ENCODE measurements around the gene USP40. TPM values are rescaled to one million over a fixed set of nuclear protein-coding genes. Genes with fewer than 3 reads are reported as not detected.
A peak's percentile ranks its signal among the peaks of the same experiment; 100 is the strongest.

The USP40 gene
- total and polyA plus RNA-seq, 4 donors, result 29.4 to 40.2 (median 32.2) TPM

DNA sequence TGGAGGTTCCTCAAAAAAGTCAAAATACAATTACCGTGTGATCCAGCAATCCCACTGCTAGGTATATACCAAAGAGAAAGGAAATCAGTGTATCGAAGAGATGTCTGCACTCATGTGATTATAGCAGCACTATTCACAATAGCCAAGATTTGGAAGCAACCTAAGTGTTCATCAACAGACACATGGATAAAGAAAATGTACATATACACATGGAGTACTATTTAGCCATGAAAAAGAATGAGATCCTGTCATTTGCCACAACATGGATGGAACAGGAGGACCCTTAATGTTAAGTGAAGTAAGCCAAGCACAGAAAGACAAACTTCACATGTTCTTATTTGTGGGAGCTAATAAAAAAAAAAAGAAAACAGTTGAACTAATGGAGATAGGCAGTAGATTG, 133.6 kb downstream of the USP40 start:
- Histone ChIP-seq H3K9me3 (ENCODE audit: control insufficient read depth, insufficient read depth, low read length) (no peaks in the 10 kb centered on the region), H3K27me3 (ENCODE audit: control insufficient read depth, insufficient read depth, low read length) (no peaks in the 10 kb centered on the region), H3K36me3 (ENCODE audit: control insufficient read depth, insufficient read depth, low read length) (peaks cover 32% of the 10 kb centered on the region), H3K4me1 (ENCODE audit: control insufficient read depth, insufficient read depth, low read length) (peaks cover 9% of the 10 kb centered on the region), H3K27ac (ENCODE audit: low read depth, low read length) (no peak overlapping the region), H3K4me3 (ENCODE audit: low read depth, low read length) (no peak overlapping the region)
- no CpG with 5 or more reads among the region's 2 CpGs for WGBS (ENCODE audit: insufficient coverage)
- DNase-seq (ENCODE audit: low read depth in 4 of 6, low spot score in 6 of 6), result no peak

DNA sequence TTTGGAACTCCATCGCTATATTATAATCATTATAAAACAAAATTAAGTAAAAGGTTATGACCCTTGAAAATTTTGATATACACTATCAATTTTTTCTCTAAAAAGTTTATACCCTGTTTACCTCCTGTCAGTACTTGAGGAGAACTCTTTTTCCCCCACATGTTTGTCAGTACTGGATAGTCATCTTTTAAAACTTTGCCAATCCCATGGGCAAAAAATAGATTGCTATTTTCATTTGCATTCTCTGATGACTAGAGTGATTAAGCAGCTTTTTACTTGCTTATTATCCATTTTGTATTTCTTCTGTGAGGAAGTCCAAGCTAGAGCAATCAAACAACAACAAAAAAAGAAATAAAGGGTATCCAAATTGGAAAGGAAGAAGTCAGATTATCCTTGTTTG, 135.9 kb downstream of the USP40 start:
- Histone ChIP-seq H3K27me3 (ENCODE audit: control insufficient read depth, insufficient read depth, low read length) (no peaks in the 10 kb centered on the region), H3K27ac (ENCODE audit: low read depth, low read length) (no peak overlapping the region), H3K9me3 (ENCODE audit: control insufficient read depth, insufficient read depth, low read length) (no peaks in the 10 kb centered on the region), H3K4me3 (ENCODE audit: low read depth, low read length) (no peak overlapping the region), H3K4me1 (ENCODE audit: control insufficient read depth, insufficient read depth, low read length) (peaks cover 9% of the 10 kb centered on the region), H3K36me3 (ENCODE audit: control insufficient read depth, insufficient read depth, low read length) (peaks cover 9% of the 10 kb centered on the region)
- DNase-seq (ENCODE audit: low read depth in 4 of 6, low spot score in 6 of 6), result no peak
- no CpG with 5 or more reads among the region's 1 CpG for WGBS (ENCODE audit: insufficient coverage)

DNA sequence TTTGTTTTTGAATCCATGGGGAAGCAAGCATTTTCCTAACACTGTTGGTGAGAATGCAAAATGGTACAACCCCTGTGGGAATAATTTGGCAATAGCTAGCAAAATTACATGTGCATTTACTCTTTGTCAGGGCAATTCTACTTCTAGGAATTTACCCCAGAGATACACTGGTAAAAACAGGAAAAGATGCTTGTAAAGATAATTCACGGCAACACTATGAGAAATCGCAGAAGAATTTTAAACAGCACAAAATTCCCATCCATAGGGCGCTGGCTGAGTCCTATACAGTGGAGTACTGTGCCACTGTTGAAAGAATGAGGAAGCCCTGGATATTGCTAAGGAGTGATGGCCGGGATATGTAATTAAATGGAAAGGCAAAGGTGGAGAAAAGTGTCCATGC, 136.5 kb downstream of the USP40 start:
- no CpG with 5 or more reads among the region's 4 CpGs for WGBS (ENCODE audit: insufficient coverage)
- Histone ChIP-seq H3K4me3 (ENCODE audit: low read depth, low read length) (no peak overlapping the region), H3K9me3 (ENCODE audit: control insufficient read depth, insufficient read depth, low read length) (no peaks in the 10 kb centered on the region), H3K27me3 (ENCODE audit: control insufficient read depth, insufficient read depth, low read length) (no peaks in the 10 kb centered on the region), H3K36me3 (ENCODE audit: control insufficient read depth, insufficient read depth, low read length) (peaks cover 6% of the 10 kb centered on the region), H3K4me1 (ENCODE audit: control insufficient read depth, insufficient read depth, low read length) (peaks cover 9% of the 10 kb centered on the region), H3K27ac (ENCODE audit: low read depth, low read length) (no peak overlapping the region)
- DNase-seq (ENCODE audit: low read depth in 4 of 6, low spot score in 6 of 6), result peak in 1 of 6 donors; percentile 85

DNA sequence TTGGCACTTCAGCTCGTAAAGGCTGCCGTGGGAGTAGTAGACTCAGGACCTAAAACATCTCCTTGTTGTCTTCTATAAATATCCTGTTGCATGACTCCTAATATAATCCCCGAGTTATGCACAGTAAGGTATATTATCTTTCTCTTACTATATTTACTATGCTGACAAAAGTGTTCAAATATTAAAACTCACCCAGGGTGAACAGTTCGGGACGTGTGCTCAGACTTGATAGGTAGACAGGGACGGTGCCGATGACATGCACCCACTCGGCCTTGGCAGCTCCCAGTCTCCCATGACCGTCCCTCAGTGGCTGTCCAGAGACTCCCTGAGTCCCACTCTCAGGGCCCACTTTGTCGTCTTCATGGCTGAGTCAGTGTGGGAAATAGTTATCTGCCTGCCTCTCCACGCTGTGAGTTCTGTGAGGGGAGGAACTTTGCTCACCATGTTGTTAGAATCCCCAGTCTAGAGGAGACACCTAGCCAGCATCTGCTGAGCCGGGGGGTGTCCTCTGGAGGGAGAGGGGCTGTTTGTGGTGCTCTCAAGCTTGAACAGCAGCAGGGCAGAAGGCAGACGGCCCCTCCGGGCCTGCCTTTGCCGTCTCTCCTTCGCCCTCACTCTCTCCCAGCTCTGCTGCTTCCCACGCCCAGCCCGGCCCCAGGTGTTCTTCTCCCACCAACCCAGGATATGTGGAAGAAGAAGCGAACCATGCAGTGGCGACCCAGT, 137.2 kb downstream of the USP40 start:
- no peaks in the 10 kb centered on the region for H3K9me3 ChIP-seq (ENCODE audit: control insufficient read depth, insufficient read depth, low read length)
- no peak overlapping the region for H3K4me3 ChIP-seq (ENCODE audit: low read depth, low read length)
- H3K4me1 ChIP-seq (ENCODE audit: control insufficient read depth, insufficient read depth, low read length), result peaks cover 9% of the 10 kb centered on the region
- no peak for DNase-seq (ENCODE audit: low read depth in 4 of 6, low spot score in 6 of 6)
- 84% methylated on average over 9 of the region's 20 CpGs for WGBS (ENCODE audit: insufficient coverage)
- H3K27ac ChIP-seq (ENCODE audit: low read depth, low read length), result no peak overlapping the region
- H3K36me3 ChIP-seq (ENCODE audit: control insufficient read depth, insufficient read depth, low read length), result no peaks in the 10 kb centered on the region
- H3K27me3 ChIP-seq (ENCODE audit: control insufficient read depth, insufficient read depth, low read length), result no peaks in the 10 kb centered on the region

DNA sequence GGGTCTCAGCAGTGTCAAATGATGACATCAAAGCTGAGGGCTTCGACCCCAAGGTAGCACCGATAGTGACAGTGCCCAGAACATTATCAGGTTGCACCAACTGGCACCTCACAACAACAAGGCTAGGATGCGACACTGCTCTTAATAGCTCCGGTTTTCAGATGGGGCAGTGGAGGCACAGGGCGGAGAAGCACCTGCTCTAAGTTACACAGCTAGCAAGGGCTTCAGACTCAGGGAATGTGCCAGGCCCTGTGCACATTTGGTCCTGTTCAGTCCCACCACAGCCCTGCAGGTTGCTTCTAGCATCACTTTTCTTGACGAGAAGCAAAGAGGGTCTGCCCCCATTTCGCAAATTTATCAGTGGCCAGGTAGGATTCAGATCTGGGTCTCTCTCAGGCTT, 138.1 kb downstream of the USP40 start:
- H3K27me3 ChIP-seq (ENCODE audit: control insufficient read depth, insufficient read depth, low read length), result no peaks in the 10 kb centered on the region
- peaks cover 9% of the 10 kb centered on the region for H3K4me1 ChIP-seq (ENCODE audit: control insufficient read depth, insufficient read depth, low read length)
- 95% methylated on average over 6 of the region's 7 CpGs for WGBS (ENCODE audit: insufficient coverage)
- H3K4me3 ChIP-seq (ENCODE audit: low read depth, low read length), result no peak overlapping the region
- H3K27ac ChIP-seq (ENCODE audit: low read depth, low read length), result no peak overlapping the region
- no peaks in the 10 kb centered on the region for H3K9me3 ChIP-seq (ENCODE audit: control insufficient read depth, insufficient read depth, low read length)
- DNase-seq (ENCODE audit: low read depth in 4 of 6, low spot score in 6 of 6), result no peak
- no peaks in the 10 kb centered on the region for H3K36me3 ChIP-seq (ENCODE audit: control insufficient read depth, insufficient read depth, low read length)

DNA sequence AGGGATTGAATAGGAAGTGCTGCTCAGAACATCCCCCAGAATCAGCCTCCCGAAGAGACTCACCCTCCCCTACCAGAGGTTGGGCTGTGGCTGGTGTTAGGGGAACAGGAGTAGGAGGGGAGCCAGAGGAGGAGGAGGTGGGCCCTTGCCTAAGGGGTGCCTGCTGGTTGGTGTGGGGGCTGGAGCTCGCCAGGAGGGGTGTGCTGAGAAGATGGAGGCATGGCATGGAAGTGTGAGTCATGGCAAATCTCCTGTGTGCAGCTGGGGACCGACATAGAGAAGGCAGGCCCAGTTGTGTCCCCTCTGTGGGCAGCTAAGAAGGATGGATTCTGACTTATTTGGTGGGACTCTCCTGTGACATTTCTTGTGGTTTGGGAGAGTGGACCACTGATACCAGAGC, 138.6 kb downstream of the USP40 start:
- WGBS (ENCODE audit: insufficient coverage), result 93% methylated on average over 2 of the region's 3 CpGs
- H3K27ac ChIP-seq (ENCODE audit: low read depth, low read length), result no peak overlapping the region
- H3K27me3 ChIP-seq (ENCODE audit: control insufficient read depth, insufficient read depth, low read length), result no peaks in the 10 kb centered on the region
- H3K9me3 ChIP-seq (ENCODE audit: control insufficient read depth, insufficient read depth, low read length), result no peaks in the 10 kb centered on the region
- H3K4me1 ChIP-seq (ENCODE audit: control insufficient read depth, insufficient read depth, low read length), result peaks cover 9% of the 10 kb centered on the region
- DNase-seq (ENCODE audit: low read depth in 4 of 6, low spot score in 6 of 6), result no peak
- H3K36me3 ChIP-seq (ENCODE audit: control insufficient read depth, insufficient read depth, low read length), result no peaks in the 10 kb centered on the region
- no peak overlapping the region for H3K4me3 ChIP-seq (ENCODE audit: low read depth, low read length)

DNA sequence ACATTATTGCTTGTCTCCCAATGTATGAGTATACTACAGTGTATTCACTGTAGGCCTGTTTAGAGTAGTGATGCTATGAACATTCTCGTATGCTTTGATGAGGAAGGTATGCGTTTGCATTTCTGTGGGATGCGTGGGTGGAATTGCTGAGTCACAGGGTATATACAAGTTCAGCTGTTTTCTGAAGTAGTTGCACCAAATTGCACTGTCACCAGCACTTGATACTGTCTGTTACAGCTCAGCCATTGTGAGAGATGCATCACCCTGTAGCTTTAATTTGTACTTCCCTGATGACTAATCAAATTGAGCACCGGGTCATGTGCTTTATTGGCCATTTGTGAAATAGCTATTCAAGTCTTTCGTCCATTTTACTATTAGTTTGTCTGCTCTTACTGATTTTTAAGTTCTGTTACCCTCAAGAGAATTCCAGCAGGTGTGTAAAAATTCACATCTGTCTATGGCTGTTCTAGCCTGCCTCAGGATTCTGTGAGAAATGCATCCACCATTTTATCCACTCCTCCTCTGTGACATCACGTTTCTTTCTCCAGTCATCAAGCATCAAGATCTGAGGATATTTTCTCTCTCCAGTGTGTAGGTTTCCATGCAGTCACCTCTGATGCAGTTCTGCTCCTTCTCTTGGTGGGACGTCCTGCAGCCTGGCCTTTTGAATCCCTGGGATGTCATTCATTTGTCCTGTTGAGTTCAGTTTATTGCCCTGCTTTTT, 139.8 kb downstream of the USP40 start:
- no peak overlapping the region for H3K27ac ChIP-seq (ENCODE audit: low read depth, low read length)
- 86% methylated on average over 5 of the region's 7 CpGs for WGBS (ENCODE audit: insufficient coverage)
- no peak for DNase-seq (ENCODE audit: low read depth in 4 of 6, low spot score in 6 of 6)
- no peaks in the 10 kb centered on the region for H3K27me3 ChIP-seq (ENCODE audit: control insufficient read depth, insufficient read depth, low read length)
- peaks cover 9% of the 10 kb centered on the region for H3K4me1 ChIP-seq (ENCODE audit: control insufficient read depth, insufficient read depth, low read length)
- H3K4me3 ChIP-seq (ENCODE audit: low read depth, low read length), result no peak overlapping the region
- peaks cover 4% of the 10 kb centered on the region for H3K36me3 ChIP-seq (ENCODE audit: control insufficient read depth, insufficient read depth, low read length)
- H3K9me3 ChIP-seq (ENCODE audit: control insufficient read depth, insufficient read depth, low read length), result no peaks in the 10 kb centered on the region

Other genes with a start within 250 kb of the USP40 start
- gene DGKD, start 212.3 kb downstream of the USP40 start, total RNA-seq, result 10 to 100 TPM; 26.0 to 32.3 TPM
- 10 to 100 TPM; 55.4 to 75.0 TPM for gene DGKD, start 212.3 kb downstream of the USP40 start, polyA plus RNA-seq (ENCODE audit: insufficient read length in 2 of 2)
- not detected for gene UGT1A8, start 50.9 kb upstream of the USP40 start, total RNA-seq
- not detected for gene UGT1A8, start 50.9 kb upstream of the USP40 start, polyA plus RNA-seq (ENCODE audit: insufficient read length in 2 of 2)
- gene UGT1A10, start 69.7 kb upstream of the USP40 start, total RNA-seq, result not detected
- gene UGT1A10, start 69.7 kb upstream of the USP40 start, polyA plus RNA-seq (ENCODE audit: insufficient read length in 2 of 2), result not detected
- not detected for gene UGT1A9, start 105.1 kb upstream of the USP40 start, total RNA-seq
- gene UGT1A9, start 105.1 kb upstream of the USP40 start, polyA plus RNA-seq (ENCODE audit: insufficient read length in 2 of 2), result under 1 TPM in 1 of 2 donors, not detected in 1; 0.16 TPM
- gene UGT1A7, start 115.1 kb upstream of the USP40 start, total RNA-seq, result not detected
- not detected for gene UGT1A7, start 115.1 kb upstream of the USP40 start, polyA plus RNA-seq (ENCODE audit: insufficient read length in 2 of 2)
- gene UGT1A6, start 126.1 kb upstream of the USP40 start, total RNA-seq, result under 1 TPM in 1 of 2 donors, not detected in 1; 0.20 TPM
- gene UGT1A6, start 126.1 kb upstream of the USP40 start, polyA plus RNA-seq (ENCODE audit: insufficient read length in 2 of 2), result not detected
- not detected for gene UGT1A5, start 146.1 kb upstream of the USP40 start, total RNA-seq
- gene UGT1A5, start 146.1 kb upstream of the USP40 start, polyA plus RNA-seq (ENCODE audit: insufficient read length in 2 of 2), result not detected
- gene UGT1A4, start 152.0 kb upstream of the USP40 start, total RNA-seq, result not detected
- gene UGT1A4, start 152.0 kb upstream of the USP40 start, polyA plus RNA-seq (ENCODE audit: insufficient read length in 2 of 2), result not detected
- gene UGT1A3, start 162.3 kb upstream of the USP40 start, total RNA-seq, result not detected
- gene UGT1A3, start 162.3 kb upstream of the USP40 start, polyA plus RNA-seq (ENCODE audit: insufficient read length in 2 of 2), result not detected
- gene UGT1A1, start 193.5 kb upstream of the USP40 start, total RNA-seq, result not detected
- under 1 TPM in 1 of 2 donors, not detected in 1; 0.05 TPM for gene UGT1A1, start 193.5 kb upstream of the USP40 start, polyA plus RNA-seq (ENCODE audit: insufficient read length in 2 of 2)
- gene MROH2A, start 211.5 kb upstream of the USP40 start, total RNA-seq, result under 1 TPM in 1 of 2 donors, not detected in 1; under 0.01 TPM
- under 1 TPM in 1 of 2 donors, not detected in 1; 0.12 TPM for gene MROH2A, start 211.5 kb upstream of the USP40 start, polyA plus RNA-seq (ENCODE audit: insufficient read length in 2 of 2)

All from spinal cord (tissue), 10 donors.